Mesendoderm (in vitro differentiated cells): ENCODE results near the gene TXNDC5.
A peak's percentile ranks its signal among the peaks of the same experiment; 100 is the strongest.
"Not testable (repeated sequence)": the region's sequence is repeated elsewhere in the genome, so short reads cannot be mapped to it uniquely, and the experiment has no call there.

Source experiments
- DNase-seq: peaks from one replicate; pipeline ENCODE4 v3.0.0; 2013
- H2AK5ac ChIP-seq: 2 replicates; pipeline ENCODE4 v1.6.1; 2013; ENCODE audit warnings: low read length, inconsistent platforms
- H2BK120ac ChIP-seq: 2 replicates; pipeline ENCODE4 v1.6.1; 2013; ENCODE audit warnings: low read depth, mild to moderate bottlenecking, low read length, moderate library complexity, mixed read lengths
- H2BK15ac ChIP-seq: replicated peaks from 2 replicates; pipeline ENCODE4 v1.6.1; 2013; ENCODE audit warnings: low read depth, mild to moderate bottlenecking, moderate library complexity
- H2BK5ac ChIP-seq: 2 replicates; pipeline ENCODE4 v1.6.1; 2013; ENCODE audit warnings: low read length, inconsistent platforms
- H3K18ac ChIP-seq: 2 replicates; pipeline ENCODE4 v1.6.1; 2013; ENCODE audit warnings: mild to moderate bottlenecking, low read length, mixed read lengths
- H3K23ac ChIP-seq: one replicate; pipeline ENCODE4 v1.6.1; 2013; ENCODE audit warnings: low read length
- H3K27ac ChIP-seq: 2 replicates; pipeline ENCODE4 v1.5.1; 2013; ENCODE audit warnings: low read depth, mild to moderate bottlenecking, inconsistent platforms, low read length, moderate library complexity
- H3K27me3 ChIP-seq: 2 replicates; pipeline ENCODE4 v1.6.1; 2013; ENCODE audit warnings: low read length, control low read depth, mild to moderate bottlenecking, inconsistent platforms; ENCODE audit not compliant: insufficient read depth, poor library complexity
- H3K36me3 ChIP-seq: 2 replicates; pipeline ENCODE4 v1.6.1; 2013; ENCODE audit warnings: low read length, inconsistent platforms; ENCODE audit not compliant: control insufficient read depth, insufficient read depth
- H3K4ac ChIP-seq: one replicate; pipeline ENCODE4 v1.6.1; 2013; ENCODE audit warnings: low read depth, mild to moderate bottlenecking, low read length, moderate library complexity
- H3K4me1 ChIP-seq: 2 replicates; pipeline ENCODE4 v1.6.1; 2013; ENCODE audit warnings: low read depth, low read length, inconsistent platforms; ENCODE audit not compliant: control insufficient read depth
- H3K4me2 ChIP-seq: 2 replicates; pipeline ENCODE4 v1.6.1; 2013; ENCODE audit warnings: low read length
- H3K4me3 ChIP-seq: 2 replicates; pipeline ENCODE4 v1.5.1; 2013; ENCODE audit warnings: mild to moderate bottlenecking, low read length
- H3K56ac ChIP-seq: one replicate; pipeline ENCODE4 v1.6.1; 2013; ENCODE audit warnings: low read length
- H3K79me1 ChIP-seq: 2 replicates; pipeline ENCODE4 v1.6.1; 2013; ENCODE audit warnings: low read length, inconsistent platforms
- H3K79me2 ChIP-seq: 2 replicates; pipeline ENCODE4 v1.6.1; 2013; ENCODE audit warnings: mild to moderate bottlenecking, low read length; ENCODE audit not compliant: control insufficient read depth, insufficient read depth
- H3K9ac ChIP-seq: 2 replicates; pipeline ENCODE4 v1.6.1; 2013; ENCODE audit warnings: low read length, inconsistent platforms
- H4K5ac ChIP-seq: one replicate; pipeline ENCODE4 v1.6.1; 2013; ENCODE audit warnings: low read length
- H4K8ac ChIP-seq: one replicate; pipeline ENCODE4 v1.6.1; 2013; ENCODE audit warnings: low read depth, mild to moderate bottlenecking, control low read depth, low read length, moderate library complexity
- whole genome bisulfite sequencing: extraction: QIAGEN DNeasy Blood & Tissue Kit; methylation state at CpG from one replicate; pipeline ENCODE4 v1.1.7; 2013; ENCODE audit warnings: low lambda C conversion rate, missing lambda C conversion rate; ENCODE audit not compliant: insufficient coverage; ENCODE audit errors: extremely low coverage; 5-methylcytosine and 5-hydroxymethylcytosine counted together

Gene TXNDC5

GRCh38 chr6:7899889-7900213 is 10.7 kb downstream of the TXNDC5 start:
- peaks cover 3% of the 10 kb centered on the region for H3K79me2 ChIP-seq
- no peak overlapping the region for H3K4ac ChIP-seq
- no peak overlapping the region for H3K9ac ChIP-seq
- peaks cover 12% of the 10 kb centered on the region for H3K79me1 ChIP-seq
- no peak overlapping the region for H2BK15ac ChIP-seq
- peaks cover 16% of the 10 kb centered on the region for H3K36me3 ChIP-seq
- H3K4me1 ChIP-seq, result no peaks in the 10 kb centered on the region
- H3K56ac ChIP-seq, result no peak overlapping the region
- H3K4me3 ChIP-seq, result no peak overlapping the region
- H3K18ac ChIP-seq, result no peak overlapping the region
- no peak overlapping the region for H2AK5ac ChIP-seq
- H3K27ac ChIP-seq, result no peak overlapping the region
- H4K5ac ChIP-seq, result no peak overlapping the region
- H3K27me3 ChIP-seq, result no peaks in the 10 kb centered on the region
- no peak overlapping the region for H3K4me2 ChIP-seq
- no peak overlapping the region for H2BK5ac ChIP-seq
- no peak overlapping the region for H2BK120ac ChIP-seq
- no peak overlapping the region for H3K23ac ChIP-seq
- no CpG with 5 or more reads among the region's 4 CpGs for whole genome bisulfite sequencing
- DNase-seq, result no peak
- H4K8ac ChIP-seq, result no peak overlapping the region

GRCh38 chr6:7899101-7899888 is 11.3 kb downstream of the TXNDC5 start:
- no CpG with 5 or more reads among the region's 5 CpGs for WGBS
- Histone ChIP-seq H3K27ac (no peak overlapping the region), H2BK15ac (no peak overlapping the region), H3K18ac (no peak overlapping the region), H3K23ac (no peak overlapping the region), H4K5ac (no peak overlapping the region), H2BK5ac (no peak overlapping the region), H3K36me3 (peaks cover 16% of the 10 kb centered on the region), H3K27me3 (no peaks in the 10 kb centered on the region), H4K8ac (no peak overlapping the region), H2BK120ac (no peak overlapping the region), H3K4me1 (no peaks in the 10 kb centered on the region), H2AK5ac (no peak overlapping the region), H3K56ac (no peak overlapping the region), H3K4me2 (no peak overlapping the region), H3K79me1 (peaks cover 8% of the 10 kb centered on the region), H3K4ac (no peak overlapping the region), H3K4me3 (no peak overlapping the region), H3K79me2 (peaks cover 3% of the 10 kb centered on the region), H3K9ac (no peak overlapping the region)
- DNase-seq, result peak; percentile 58

- not testable (repeated sequence) for H3K79me1 ChIP-seq, H2BK15ac ChIP-seq, H3K4ac ChIP-seq, H3K4me1 ChIP-seq, DNase-seq, H4K5ac ChIP-seq, H3K4me3 ChIP-seq, H3K27ac ChIP-seq, H3K56ac ChIP-seq, H3K18ac ChIP-seq, H2BK5ac ChIP-seq, H3K9ac ChIP-seq, H3K4me2 ChIP-seq, H2BK120ac ChIP-seq, H4K8ac ChIP-seq, H3K79me2 ChIP-seq, H3K27me3 ChIP-seq, H3K23ac ChIP-seq, H2AK5ac ChIP-seq
- no CpG with 5 or more reads among the region's 8 CpGs for WGBS
- H3K36me3 ChIP-seq, result peaks cover 14% of the 10 kb centered on the region
Measured at GRCh38 chr6:7898193-7898586, 12.4 kb downstream of the TXNDC5 start.

DNA sequence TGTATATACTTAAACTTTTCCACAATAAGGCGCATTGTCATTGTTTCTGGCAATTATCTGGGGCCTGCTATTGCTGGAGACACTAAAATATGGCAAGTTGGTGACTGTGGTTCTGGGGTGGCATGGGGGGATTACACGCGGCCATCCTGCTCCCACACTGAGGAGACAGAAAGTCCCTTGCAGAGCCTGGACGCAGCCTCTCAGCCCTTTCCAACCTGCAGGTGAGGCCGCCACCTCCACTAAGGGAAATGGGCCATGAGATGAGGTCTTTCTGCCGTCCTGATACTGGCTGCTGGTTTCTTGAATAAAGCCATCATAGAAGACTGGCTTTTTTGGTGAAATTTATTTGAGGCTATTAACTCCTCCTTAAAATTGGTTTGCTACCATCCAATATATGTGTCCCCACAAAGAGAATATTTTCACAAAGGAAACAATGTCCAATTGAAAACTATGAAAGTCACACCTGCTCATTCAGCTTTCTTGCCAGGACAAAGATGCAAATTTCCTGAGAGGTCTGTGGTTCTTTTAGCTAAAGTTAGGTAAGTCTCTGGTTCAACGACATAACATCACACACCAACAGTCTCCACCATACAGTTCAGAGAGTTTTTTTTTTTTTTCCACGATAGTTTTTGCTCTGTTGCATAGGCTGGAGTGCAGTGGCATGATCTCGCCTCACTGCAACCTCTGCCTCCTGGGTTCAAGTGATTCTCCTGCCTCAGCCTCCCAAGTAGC is 13.0 kb downstream of the TXNDC5 start:
- H3K56ac ChIP-seq, result no peak overlapping the region
- H2BK120ac ChIP-seq, result no peak overlapping the region
- no peak overlapping the region for H3K4me3 ChIP-seq
- DNase-seq, result no peak
- no peak overlapping the region for H3K23ac ChIP-seq
- H4K8ac ChIP-seq, result no peak overlapping the region
- H4K5ac ChIP-seq, result no peak overlapping the region
- no peak overlapping the region for H3K4me2 ChIP-seq
- H2AK5ac ChIP-seq, result no peak overlapping the region
- no peak overlapping the region for H2BK15ac ChIP-seq
- no peak overlapping the region for H3K18ac ChIP-seq
- H3K27ac ChIP-seq, result no peak overlapping the region
- peaks cover 2% of the 10 kb centered on the region for H3K79me2 ChIP-seq
- no peak overlapping the region for H2BK5ac ChIP-seq
- peaks cover 13% of the 10 kb centered on the region for H3K36me3 ChIP-seq
- H3K4ac ChIP-seq, result no peak overlapping the region
- WGBS, result no CpG with 5 or more reads among the region's 9 CpGs
- no peak overlapping the region for H3K9ac ChIP-seq
- peaks cover 6% of the 10 kb centered on the region for H3K79me1 ChIP-seq
- no peaks in the 10 kb centered on the region for H3K4me1 ChIP-seq
- no peaks in the 10 kb centered on the region for H3K27me3 ChIP-seq

GRCh38 chr6:7896465-7896987 is 14.1 kb downstream of the TXNDC5 start:
- Histone ChIP-seq H3K4me3 (no peak overlapping the region), H3K56ac (no peak overlapping the region), H4K5ac (no peak overlapping the region), H3K4ac (no peak overlapping the region), H2BK15ac (no peak overlapping the region), H2BK120ac (no peak overlapping the region), H3K79me1 (peaks cover 4% of the 10 kb centered on the region), H3K27ac (no peak overlapping the region), H2AK5ac (no peak overlapping the region), H2BK5ac (no peak overlapping the region), H3K79me2 (peaks cover 2% of the 10 kb centered on the region), H3K9ac (no peak overlapping the region), H3K27me3 (no peaks in the 10 kb centered on the region), H3K23ac (no peak overlapping the region), H3K36me3 (peaks cover 12% of the 10 kb centered on the region), H3K4me1 (no peaks in the 10 kb centered on the region), H4K8ac (no peak overlapping the region), H3K4me2 (no peak overlapping the region), H3K18ac (no peak overlapping the region)
- no CpG with 5 or more reads among the region's 6 CpGs for WGBS
- DNase-seq, result no peak
